HEK293 (cell line): ENCODE results near the gene HTRA2.

Experiments used
- REST ChIP-seq: fragments of 450-650 bp; formaldehyde crosslinking; IDR thresholded peaks from 2 replicates; pipeline ENCODE4 v1.5.1; 2016; ENCODE audit warnings: missing biosample characterization, missing genetic modification characterization
- ZBTB7A ChIP-seq: fragments of 450-650 bp; formaldehyde crosslinking; IDR thresholded peaks from 2 replicates; pipeline ENCODE4 v1.5.1; 2016; ENCODE audit warnings: low read depth, missing biosample characterization, missing genetic modification characterization

- TF ChIP-seq REST = no peak
- no peak; the same call in 1 of the 2 replicates for TF ChIP-seq ZBTB7A (tag by site-specific recombination)
Observed at GRCh38 chr2:74530239-74531187, 780 bp downstream of the HTRA2 start.
